ENCODE results near the gene GPRIN1. TPM values are rescaled to one million over a fixed set of nuclear protein-coding genes. Genes with fewer than 3 reads are reported as not detected.

Gene GPRIN1
- total and polyA plus RNA-seq, 4 donors: 0.23 to 0.50 (median 0.30) TPM; not detected in 1

DNA sequence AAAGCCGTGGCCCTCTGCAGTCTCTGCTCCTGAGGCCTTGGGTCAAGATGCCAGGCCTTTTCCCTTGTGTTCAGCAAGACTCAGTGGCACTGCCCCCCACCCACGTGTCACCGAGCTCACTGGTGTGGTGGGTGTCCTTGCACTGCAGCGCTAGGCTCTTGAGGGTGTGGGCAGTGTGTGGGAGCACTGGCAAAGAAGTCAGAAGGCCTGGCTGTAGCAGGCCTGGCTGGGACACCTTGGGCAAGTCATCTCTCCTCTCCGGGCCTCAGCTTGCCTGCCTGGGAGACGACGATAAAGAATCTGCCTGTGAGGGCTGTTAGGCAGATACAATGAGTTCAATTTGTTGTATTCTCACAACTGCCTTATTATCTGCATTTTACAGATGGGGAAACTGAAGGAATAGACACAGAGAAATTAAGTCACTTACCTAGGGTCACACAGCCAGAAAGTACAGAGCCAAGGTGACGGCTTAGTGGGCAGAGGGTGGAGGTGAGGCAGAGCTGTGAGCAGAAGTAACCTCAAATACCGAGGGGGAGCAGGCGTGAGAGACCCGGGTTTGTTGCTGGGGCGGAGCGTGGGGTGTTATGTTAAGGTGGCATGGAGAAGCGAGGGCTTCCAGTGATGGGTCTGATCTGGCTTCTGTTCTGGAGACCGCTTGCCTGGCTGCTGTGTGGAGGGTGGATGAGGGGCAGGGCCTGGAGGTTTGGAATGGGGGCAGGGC, 38.7 kb upstream of the GPRIN1 start:
- WGBS: 84% methylated on average over 15 of the region's 15 CpGs
- DNase-seq (ENCODE audit: low spot score): peak; percentile 69
- Histone ChIP-seq H3K9ac (ENCODE audit: low read depth in 1 of 2, low read length in 2 of 2) (no peak overlapping the region), H3K27ac (ENCODE audit: low read depth in 1 of 2, low read length in 2 of 2) (no peak overlapping the region), H3K4me1 (ENCODE audit: control insufficient read depth in 4 of 4, insufficient read depth in 4 of 4, low read length in 3 of 4) (peaks cover 5 to 18% (median 14%) of the 10 kb centered on the region in 4 donors), H3K4me3 (ENCODE audit: low read depth in 1 of 3, low read length in 3 of 3) (peak overlapping the region in 1 of 3 donors; percentile 83), H3K36me3 (ENCODE audit: control insufficient read depth in 4 of 4, insufficient read depth in 3 of 4, low read depth in 1 of 4, low read length in 3 of 4) (peaks cover 0 to 7% (median 1%) of the 10 kb centered on the region in 4 donors), H3K9me3 (ENCODE audit: control insufficient read depth in 4 of 4, low read length in 3 of 4) (no peaks in the 10 kb centered on the region), H3K27me3 (ENCODE audit: control insufficient read depth in 4 of 4, insufficient read depth in 4 of 4, low read length in 3 of 4) (no peaks in the 10 kb centered on the region)
- TF ChIP-seq FOXA2 (IDR thresholded peaks at IDR 0.05): no peak
- TF ChIP-seq TAF1 (conservative IDR thresholded peaks at IDR 0.05): no peak
- TF ChIP-seq HNF4G (IDR thresholded peaks at IDR 0.05): no peak
- TF ChIP-seq, protein P1, sequence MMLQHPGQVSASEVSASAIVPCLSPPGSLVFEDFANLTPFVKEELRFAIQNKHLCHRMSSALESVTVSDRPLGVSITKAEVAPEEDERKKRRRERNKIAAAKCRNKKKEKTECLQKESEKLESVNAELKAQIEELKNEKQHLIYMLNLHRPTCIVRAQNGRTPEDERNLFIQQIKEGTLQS (IDR thresholded peaks at IDR 0.05): no peak
- TF ChIP-seq RXRA (IDR thresholded peaks at IDR 0.05): no peak
- TF ChIP-seq, protein P2, sequence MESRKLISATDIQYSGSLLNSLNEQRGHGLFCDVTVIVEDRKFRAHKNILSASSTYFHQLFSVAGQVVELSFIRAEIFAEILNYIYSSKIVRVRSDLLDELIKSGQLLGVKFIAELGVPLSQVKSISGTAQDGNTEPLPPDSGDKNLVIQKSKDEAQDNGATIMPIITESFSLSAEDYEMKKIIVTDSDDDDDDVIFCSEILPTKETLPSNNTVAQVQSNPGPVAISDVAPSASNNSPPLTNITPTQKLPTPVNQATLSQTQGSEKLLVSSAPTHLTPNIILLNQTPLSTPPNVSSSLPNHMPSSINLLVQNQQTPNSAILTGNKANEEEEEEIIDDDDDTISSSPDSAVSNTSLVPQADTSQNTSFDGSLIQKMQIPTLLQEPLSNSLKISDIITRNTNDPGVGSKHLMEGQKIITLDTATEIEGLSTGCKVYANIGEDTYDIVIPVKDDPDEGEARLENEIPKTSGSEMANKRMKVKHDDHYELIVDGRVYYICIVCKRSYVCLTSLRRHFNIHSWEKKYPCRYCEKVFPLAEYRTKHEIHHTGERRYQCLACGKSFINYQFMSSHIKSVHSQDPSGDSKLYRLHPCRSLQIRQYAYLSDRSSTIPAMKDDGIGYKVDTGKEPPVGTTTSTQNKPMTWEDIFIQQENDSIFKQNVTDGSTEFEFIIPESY (IDR thresholded peaks at IDR 0.05): no peak
- no peak for TF ChIP-seq RAD21 (IDR thresholded peaks at IDR 0.05)

DNA sequence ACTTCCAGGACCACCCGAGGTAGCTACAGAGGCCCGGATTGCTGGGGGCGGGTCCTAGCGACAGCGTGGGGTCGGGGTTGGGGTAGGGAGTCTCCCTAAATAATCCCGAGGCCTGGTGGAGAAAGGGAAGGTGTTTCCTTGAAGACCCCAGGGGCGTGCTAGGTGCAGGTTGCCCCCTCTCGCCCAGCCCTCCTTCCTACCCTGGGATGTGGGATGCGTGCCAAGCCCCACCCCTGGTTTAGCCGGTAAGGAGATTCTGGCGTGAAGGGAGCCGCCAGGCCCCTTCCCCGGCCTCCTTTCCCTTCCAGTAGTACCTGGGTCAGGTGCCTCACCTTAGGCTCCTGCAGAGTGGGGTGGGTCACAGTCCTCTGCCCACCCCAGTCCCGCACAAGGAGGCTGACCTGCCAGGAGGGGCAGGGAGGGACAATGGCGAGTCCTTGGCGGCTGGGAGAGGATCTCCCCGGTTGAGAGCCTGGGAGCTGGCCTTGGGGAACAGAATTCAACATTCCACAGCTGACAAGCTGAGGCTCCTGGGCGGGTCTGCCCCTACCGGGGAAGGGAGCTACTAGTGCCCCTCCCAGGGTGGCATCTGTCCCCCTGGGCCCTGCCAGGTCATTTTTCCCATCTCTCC, 38.0 kb upstream of the GPRIN1 start:
- Histone ChIP-seq H3K27ac (ENCODE audit: low read depth in 1 of 2, low read length in 2 of 2) (no peak overlapping the region), H3K4me3 (ENCODE audit: low read depth in 1 of 3, low read length in 3 of 3) (peak overlapping the region; percentile 53 to 83 (median 71)), H3K27me3 (ENCODE audit: control insufficient read depth in 4 of 4, insufficient read depth in 4 of 4, low read length in 3 of 4) (no peaks in the 10 kb centered on the region), H3K9ac (ENCODE audit: low read depth in 1 of 2, low read length in 2 of 2) (peak overlapping the region; percentile 4 to 72), H3K9me3 (ENCODE audit: control insufficient read depth in 4 of 4, low read length in 3 of 4) (no peaks in the 10 kb centered on the region), H3K36me3 (ENCODE audit: control insufficient read depth in 4 of 4, insufficient read depth in 3 of 4, low read depth in 1 of 4, low read length in 3 of 4) (peaks cover 0 to 4% (median 0%) of the 10 kb centered on the region in 4 donors), H3K4me1 (ENCODE audit: control insufficient read depth in 4 of 4, insufficient read depth in 4 of 4, low read length in 3 of 4) (peaks cover 5 to 18% (median 14%) of the 10 kb centered on the region in 4 donors)
- 28% methylated on average over 20 of the region's 20 CpGs for WGBS
- DNase-seq (ENCODE audit: low spot score): peak; percentile 80
- TF ChIP-seq, protein P1 (IDR thresholded peaks at IDR 0.05): no peak
- TF ChIP-seq JUND (IDR thresholded peaks at IDR 0.05): no peak
- no peak for TF ChIP-seq EGR1 (IDR thresholded peaks at IDR 0.05; ENCODE audit: low read depth in 2 of 2)
- no peak for TF ChIP-seq YY1 (IDR thresholded peaks at IDR 0.05)
- no peak for TF ChIP-seq RAD21 (IDR thresholded peaks at IDR 0.05)
- no peak for TF ChIP-seq SP1 (IDR thresholded peaks at IDR 0.05)
- no peak for TF ChIP-seq RXRA (IDR thresholded peaks at IDR 0.05)
- no peak for TF ChIP-seq FOXA2 (IDR thresholded peaks at IDR 0.05)
- TF ChIP-seq, protein P3, sequence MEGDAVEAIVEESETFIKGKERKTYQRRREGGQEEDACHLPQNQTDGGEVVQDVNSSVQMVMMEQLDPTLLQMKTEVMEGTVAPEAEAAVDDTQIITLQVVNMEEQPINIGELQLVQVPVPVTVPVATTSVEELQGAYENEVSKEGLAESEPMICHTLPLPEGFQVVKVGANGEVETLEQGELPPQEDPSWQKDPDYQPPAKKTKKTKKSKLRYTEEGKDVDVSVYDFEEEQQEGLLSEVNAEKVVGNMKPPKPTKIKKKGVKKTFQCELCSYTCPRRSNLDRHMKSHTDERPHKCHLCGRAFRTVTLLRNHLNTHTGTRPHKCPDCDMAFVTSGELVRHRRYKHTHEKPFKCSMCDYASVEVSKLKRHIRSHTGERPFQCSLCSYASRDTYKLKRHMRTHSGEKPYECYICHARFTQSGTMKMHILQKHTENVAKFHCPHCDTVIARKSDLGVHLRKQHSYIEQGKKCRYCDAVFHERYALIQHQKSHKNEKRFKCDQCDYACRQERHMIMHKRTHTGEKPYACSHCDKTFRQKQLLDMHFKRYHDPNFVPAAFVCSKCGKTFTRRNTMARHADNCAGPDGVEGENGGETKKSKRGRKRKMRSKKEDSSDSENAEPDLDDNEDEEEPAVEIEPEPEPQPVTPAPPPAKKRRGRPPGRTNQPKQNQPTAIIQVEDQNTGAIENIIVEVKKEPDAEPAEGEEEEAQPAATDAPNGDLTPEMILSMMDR (IDR thresholded peaks at IDR 0.05; ENCODE audit: low read depth, low read length, missing input control): no peak
- TF ChIP-seq, protein P4, sequence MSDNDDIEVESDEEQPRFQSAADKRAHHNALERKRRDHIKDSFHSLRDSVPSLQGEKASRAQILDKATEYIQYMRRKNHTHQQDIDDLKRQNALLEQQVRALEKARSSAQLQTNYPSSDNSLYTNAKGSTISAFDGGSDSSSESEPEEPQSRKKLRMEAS (IDR thresholded peaks at IDR 0.05): no peak
- TF ChIP-seq TAF1 (conservative IDR thresholded peaks at IDR 0.05): no peak
- TF ChIP-seq GABPA (IDR thresholded peaks at IDR 0.05 in 1 of 2, conservative IDR thresholded peaks at IDR 0.05 in 1 of 2): no peak
- TF ChIP-seq, protein P5, sequence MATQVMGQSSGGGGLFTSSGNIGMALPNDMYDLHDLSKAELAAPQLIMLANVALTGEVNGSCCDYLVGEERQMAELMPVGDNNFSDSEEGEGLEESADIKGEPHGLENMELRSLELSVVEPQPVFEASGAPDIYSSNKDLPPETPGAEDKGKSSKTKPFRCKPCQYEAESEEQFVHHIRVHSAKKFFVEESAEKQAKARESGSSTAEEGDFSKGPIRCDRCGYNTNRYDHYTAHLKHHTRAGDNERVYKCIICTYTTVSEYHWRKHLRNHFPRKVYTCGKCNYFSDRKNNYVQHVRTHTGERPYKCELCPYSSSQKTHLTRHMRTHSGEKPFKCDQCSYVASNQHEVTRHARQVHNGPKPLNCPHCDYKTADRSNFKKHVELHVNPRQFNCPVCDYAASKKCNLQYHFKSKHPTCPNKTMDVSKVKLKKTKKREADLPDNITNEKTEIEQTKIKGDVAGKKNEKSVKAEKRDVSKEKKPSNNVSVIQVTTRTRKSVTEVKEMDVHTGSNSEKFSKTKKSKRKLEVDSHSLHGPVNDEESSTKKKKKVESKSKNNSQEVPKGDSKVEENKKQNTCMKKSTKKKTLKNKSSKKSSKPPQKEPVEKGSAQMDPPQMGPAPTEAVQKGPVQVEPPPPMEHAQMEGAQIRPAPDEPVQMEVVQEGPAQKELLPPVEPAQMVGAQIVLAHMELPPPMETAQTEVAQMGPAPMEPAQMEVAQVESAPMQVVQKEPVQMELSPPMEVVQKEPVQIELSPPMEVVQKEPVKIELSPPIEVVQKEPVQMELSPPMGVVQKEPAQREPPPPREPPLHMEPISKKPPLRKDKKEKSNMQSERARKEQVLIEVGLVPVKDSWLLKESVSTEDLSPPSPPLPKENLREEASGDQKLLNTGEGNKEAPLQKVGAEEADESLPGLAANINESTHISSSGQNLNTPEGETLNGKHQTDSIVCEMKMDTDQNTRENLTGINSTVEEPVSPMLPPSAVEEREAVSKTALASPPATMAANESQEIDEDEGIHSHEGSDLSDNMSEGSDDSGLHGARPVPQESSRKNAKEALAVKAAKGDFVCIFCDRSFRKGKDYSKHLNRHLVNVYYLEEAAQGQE (IDR thresholded peaks at IDR 0.05): no peak
- TF ChIP-seq HNF4A (conservative IDR thresholded peaks at IDR 0.05): no peak
- TF ChIP-seq NR2F2 (IDR thresholded peaks at IDR 0.05): no peak
- TF ChIP-seq, protein P2 (IDR thresholded peaks at IDR 0.05): no peak
- TF ChIP-seq HNF4G (IDR thresholded peaks at IDR 0.05): no peak
- no peak for TF ChIP-seq FOXA1 (IDR thresholded peaks at IDR 0.05)

All from liver (tissue), 9 donors.